A673 (cell line): ENCODE results near the gene STARD13.

Source experiments
- EZH2 ChIP-seq: fragments of 200-600 bp; sonication (generic); IDR thresholded peaks from 2 replicates; pipeline ENCODE4 v1.6.1; 2017; ENCODE audit warnings: borderline replicate concordance, low read depth, mild to moderate bottlenecking, mixed read lengths, antibody characterized with exemption, low read length; ENCODE audit not compliant: poor library complexity, severe bottlenecking
- TF ChIP-seq, protein P1 (sequence below): fragments of 300-800, 200-600 bp; sonication (generic); conservative IDR thresholded peaks from 2 replicates; pipeline ENCODE4 v1.5.1; 2017; ENCODE audit warnings: low read depth, mild to moderate bottlenecking, antibody characterized with exemption, low read length, moderate library complexity, mixed read lengths

GRCh38 chr13:33262997-33263396 lies 22.6 kb downstream of the STARD13 start:
- TF ChIP-seq, protein P1, sequence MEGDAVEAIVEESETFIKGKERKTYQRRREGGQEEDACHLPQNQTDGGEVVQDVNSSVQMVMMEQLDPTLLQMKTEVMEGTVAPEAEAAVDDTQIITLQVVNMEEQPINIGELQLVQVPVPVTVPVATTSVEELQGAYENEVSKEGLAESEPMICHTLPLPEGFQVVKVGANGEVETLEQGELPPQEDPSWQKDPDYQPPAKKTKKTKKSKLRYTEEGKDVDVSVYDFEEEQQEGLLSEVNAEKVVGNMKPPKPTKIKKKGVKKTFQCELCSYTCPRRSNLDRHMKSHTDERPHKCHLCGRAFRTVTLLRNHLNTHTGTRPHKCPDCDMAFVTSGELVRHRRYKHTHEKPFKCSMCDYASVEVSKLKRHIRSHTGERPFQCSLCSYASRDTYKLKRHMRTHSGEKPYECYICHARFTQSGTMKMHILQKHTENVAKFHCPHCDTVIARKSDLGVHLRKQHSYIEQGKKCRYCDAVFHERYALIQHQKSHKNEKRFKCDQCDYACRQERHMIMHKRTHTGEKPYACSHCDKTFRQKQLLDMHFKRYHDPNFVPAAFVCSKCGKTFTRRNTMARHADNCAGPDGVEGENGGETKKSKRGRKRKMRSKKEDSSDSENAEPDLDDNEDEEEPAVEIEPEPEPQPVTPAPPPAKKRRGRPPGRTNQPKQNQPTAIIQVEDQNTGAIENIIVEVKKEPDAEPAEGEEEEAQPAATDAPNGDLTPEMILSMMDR: peak; percentile 48
- TF ChIP-seq EZH2: no peak
